ENCODE results near the gene EMP3. TPM values are rescaled to one million over a fixed set of nuclear protein-coding genes. Genes with fewer than 3 reads are reported as not detected.
"Not testable (repeated sequence)": the region's sequence is repeated elsewhere in the genome, so short reads cannot be mapped to it uniquely, and the experiment has no call there.

Gene EMP3
- total and polyA plus RNA-seq, 2 experiments from 2014 or later: 6.0 to 25.1 TPM

- Mint-ChIP-seq H3K27me3 (ENCODE audit: insufficient read depth, low read depth, poor library complexity) (peaks cover 19% of the 10 kb centered on the region), H3K4me1 (peaks cover 23% of the 10 kb centered on the region; the same call in 2 of the 3 replicates), H3K9me3 (peaks cover 7% of the 10 kb centered on the region), H3K4me3 (peak overlapping the region; percentile 74), H3K27ac (peak overlapping the region; percentile 83), H3K36me3 (ENCODE audit: low read depth) (peaks cover 30% of the 10 kb centered on the region)
- Histone ChIP-seq H4K20me1 (replicated peaks; ENCODE audit: insufficient read depth) (peaks cover 6% of the 10 kb centered on the region; the same call in 1 of the 2 replicates), H3K4me3 (peak overlapping the region; percentile 56), H2AFZ (peak overlapping the region; percentile 56), H3K4me1 (ENCODE audit: insufficient read depth) (peaks cover 18% of the 10 kb centered on the region; the same call in 1 of the 2 replicates), H3K27ac (ENCODE audit: low read depth) (peak overlapping the region; percentile 86), H3K79me2 (replicated peaks; ENCODE audit: insufficient read depth) (0 out of 2 replicates have a peak, but pooled peaks cover 2% of the 10 kb centered on the region), H3K4me2 (peak overlapping the region; percentile 77), H3F3A (replicated peaks; ENCODE audit: low read depth) (peaks cover 21% of the 10 kb centered on the region; the same call in 1 of the 2 replicates), H3K36me3 (ENCODE audit: insufficient read depth) (peaks cover 15% of the 10 kb centered on the region), H3K9me2 (ENCODE audit: insufficient read depth) (no peaks in the 10 kb centered on the region), H3K27me3 (ENCODE audit: insufficient read depth) (no peaks in the 10 kb centered on the region)
- DNase-seq (ENCODE audit: low spot score) (peak; percentile 91), ATAC-seq (peak; percentile 68)
- TF ChIP-seq ZNF331 (CRISPR knock-in tag; IDR thresholded peaks at IDR 0.05; ENCODE audit: low read depth) (no peak), CTCF (conservative IDR thresholded peaks at IDR 0.05; ENCODE audit: low read depth in 2 of 2) (peak; percentile 94 to 98), ZNF114 (CRISPR knock-in tag; IDR thresholded peaks at IDR 0.05) (no peak), EZH2phosphoT487 (IDR thresholded peaks at IDR 0.05; ENCODE audit: unreplicated experiment) (no peak), POLR2AphosphoS5 (IDR thresholded peaks at IDR 0.05; ENCODE audit: low read depth) (peak; percentile 13), ETS1 (IDR thresholded peaks at IDR 0.05) (no peak)
Observed at GRCh38 chr19:48290771-48291488, 34.4 kb upstream of the EMP3 start.

- H3K79me2 ChIP-seq (replicated peaks; ENCODE audit: insufficient read depth); DNase-seq (ENCODE audit: low spot score); H3K9me3 Mint-ChIP-seq; H3K36me3 ChIP-seq (ENCODE audit: insufficient read depth); ATAC-seq; H4K20me1 ChIP-seq (replicated peaks; ENCODE audit: insufficient read depth); H3K27me3 ChIP-seq (ENCODE audit: insufficient read depth); H3K9me2 ChIP-seq (ENCODE audit: insufficient read depth); H2AFZ ChIP-seq; H3K4me3 ChIP-seq: not testable (repeated sequence)
- Mint-ChIP-seq H3K36me3 (ENCODE audit: low read depth) (peaks cover 25% of the 10 kb centered on the region), H3K4me3 (peak overlapping the region; percentile 74), H3K27me3 (ENCODE audit: insufficient read depth, low read depth, poor library complexity) (peaks cover 19% of the 10 kb centered on the region), H3K27ac (peak overlapping the region; percentile 83; the same call in 1 of the 2 replicates), H3K4me1 (peaks cover 26% of the 10 kb centered on the region)
- H3K27ac ChIP-seq (ENCODE audit: low read depth): peak overlapping the region; percentile 75
- peak overlapping the region; percentile 26; the same call in 1 of the 2 replicates for H3K4me2 ChIP-seq
- peaks cover 22% of the 10 kb centered on the region; the same call in 1 of the 2 replicates for H3F3A ChIP-seq (replicated peaks; ENCODE audit: low read depth)
- H3K4me1 ChIP-seq (ENCODE audit: insufficient read depth): peaks cover 20% of the 10 kb centered on the region; the same call in 1 of the 2 replicates
Observed at GRCh38 chr19:48291489-48291815, 33.9 kb upstream of the EMP3 start.

Measured in GM23338 (cell line).